Upper lobe of left lung (tissue), 6 donors: ENCODE results near the gene ADM. TPM values are rescaled to one million over a fixed set of nuclear protein-coding genes. Genes with fewer than 3 reads are reported as not detected.

Source experiments
- ATAC-seq, 2 donors: fragments of 200-7000 bp; cut with Tn5 transposase; one replicate each; pipeline ENCODE4 v1.9.1; 2022; ENCODE audit warnings: mild to moderate bottlenecking in 2 of 2, moderate library complexity in 2 of 2; ENCODE audit not compliant: low FRiP score in 2 of 2
- DNase-seq, 2 donors: peaks; one replicate each; pipeline ENCODE4 v3.0.0-alpha.2; 2019 to 2020
- H3K27ac ChIP-seq, 4 donors: fragments of 200-600 bp; sonication (generic); one replicate each; pipeline ENCODE4 v1.5.1; 2016 to 2019
- H3K27me3 ChIP-seq, 4 donors: fragments of 200-600 bp; sonication (generic); one replicate each; pipeline ENCODE4 v1.5.1; 2017 to 2019
- H3K36me3 ChIP-seq, 4 donors: fragments of 200-600 bp; sonication (generic); one replicate each; pipeline ENCODE4 v1.5.1; 2016 to 2019
- H3K4me1 ChIP-seq, 4 donors: fragments of 200-600 bp; sonication (generic); one replicate each; pipeline ENCODE4 v1.5.1; 2018 to 2019
- H3K4me3 ChIP-seq, 4 donors: fragments of 200-600 bp; sonication (generic); one replicate each; pipeline ENCODE4 v1.5.1; 2017 to 2019; ENCODE audit warnings: mild to moderate bottlenecking in 2 of 4, moderate library complexity in 1 of 4
- H3K9me3 ChIP-seq, 4 donors: fragments of 200-600 bp; sonication (generic); one replicate each; pipeline ENCODE4 v1.5.1; 2018 to 2019
- CTCF ChIP-seq, 6 experiments: fragments of 450-650 bp in 4 of 6; fragments of 200-600 bp in 2 of 6; sonication (generic) in 2 of 6; IDR thresholded peaks; one replicate each; pipeline ENCODE4 v1.5.1; 2016 to 2019; ENCODE audit warnings: antibody characterized with exemption in 6 of 6
- EP300 ChIP-seq, 4 donors: sonication (generic); formaldehyde crosslinking; IDR thresholded peaks; one replicate each; pipeline ENCODE4 v1.5.1; 2017; ENCODE audit warnings: antibody characterized with exemption in 4 of 4, control low read depth in 2 of 4
- POLR2A ChIP-seq, 4 donors: fragments of 450-650 bp; IDR thresholded peaks; one replicate each; pipeline ENCODE4 v1.5.1; 2016 to 2017; ENCODE audit warnings: antibody characterized with exemption in 4 of 4, mild to moderate bottlenecking in 2 of 4
- POLR2AphosphoS5 ChIP-seq, 2 donors: sonication (generic); formaldehyde crosslinking; IDR thresholded peaks; one replicate each; pipeline ENCODE4 v1.5.1; 2017; ENCODE audit warnings: antibody characterized with exemption in 2 of 2
- WGBS, 2 donors: methylation state at CpG; one replicate each; pipeline ENCODE4 v1.1.5; 2017 to 2018; 5-methylcytosine and 5-hydroxymethylcytosine counted together
- total RNA-seq, 6 donors: library from RNA; depleted of rRNA in 4 of 6; stranded (reverse); fragments of >200 nt in 4 of 6; gene quantifications; one replicate each; pipeline versions ENCODE4 v1.1.0 to v1.2.1, GENCODE V29; 2016 to 2021
- donor health status: DM: no; HTN: no; CAD: no; lungs with moderate emphysema.
- donor health status: DM: no; HTN: yes; CAD: no; lungs with severe emphysema.

Gene ADM
- total RNA-seq, 6 donors from 2014 or later, result 20.4 to 54.3 (median 46.9) TPM

GRCh38 chr11:10350334-10350733, 45.5 kb downstream of the ADM start:
- DNase-seq (no peak), ATAC-seq (no peak)
- Histone ChIP-seq H3K4me3 (no peak overlapping the region), H3K9me3 (no peaks in the 10 kb centered on the region), H3K4me1 (peaks cover 0 to 31% (median 19%) of the 10 kb centered on the region in 4 donors), H3K27me3 (no peaks in the 10 kb centered on the region), H3K36me3 (no peaks in the 10 kb centered on the region), H3K27ac (peak overlapping the region in 1 of 4 donors; percentile 82)
- no peak for TF ChIP-seq EP300 (IDR thresholded peaks at IDR 0.05)
- no peak for TF ChIP-seq POLR2A (IDR thresholded peaks at IDR 0.05)
- no peak for TF ChIP-seq CTCF (IDR thresholded peaks at IDR 0.05)
- no peak for TF ChIP-seq POLR2AphosphoS5 (IDR thresholded peaks at IDR 0.05)

- Histone ChIP-seq H3K4me3 (no peak overlapping the region), H3K27me3 (no peaks in the 10 kb centered on the region), H3K4me1 (peaks cover 0 to 31% (median 19%) of the 10 kb centered on the region in 4 donors), H3K27ac (peak overlapping the region; percentile 58 to 82 (median 71)), H3K36me3 (no peaks in the 10 kb centered on the region), H3K9me3 (no peaks in the 10 kb centered on the region)
- 30 to 39% methylated on average over 5 of the region's 5 CpGs for WGBS, 2 donors
- ATAC-seq (no peak), DNase-seq (no peak)
- TF ChIP-seq POLR2AphosphoS5 (IDR thresholded peaks at IDR 0.05) (no peak), CTCF (IDR thresholded peaks at IDR 0.05) (no peak), POLR2A (IDR thresholded peaks at IDR 0.05) (no peak), EP300 (IDR thresholded peaks at IDR 0.05) (no peak)
Measured at GRCh38 chr11:10351435-10351764, 46.5 kb downstream of the ADM start.

GRCh38 chr11:10351765-10352641, 47.1 kb downstream of the ADM start:
- Histone ChIP-seq H3K4me3 (no peak overlapping the region), H3K27me3 (no peaks in the 10 kb centered on the region), H3K27ac (peak overlapping the region; percentile 58 to 82 (median 71)), H3K9me3 (no peaks in the 10 kb centered on the region), H3K36me3 (no peaks in the 10 kb centered on the region), H3K4me1 (peaks cover 0 to 31% (median 19%) of the 10 kb centered on the region in 4 donors)
- ATAC-seq (peak; percentile 74 to 83), DNase-seq (peak in 1 of 2 donors; percentile 40)
- 55 to 56% methylated on average over 18 to 20 of the region's 20 CpGs for WGBS, 2 donors
- peak; percentile 68 to 77 for TF ChIP-seq POLR2AphosphoS5 (IDR thresholded peaks at IDR 0.05)
- no peak for TF ChIP-seq CTCF (IDR thresholded peaks at IDR 0.05)
- TF ChIP-seq EP300 (IDR thresholded peaks at IDR 0.05), result peak in 2 of 4 donors; percentile 22 to 45
- TF ChIP-seq POLR2A (IDR thresholded peaks at IDR 0.05), result no peak

GRCh38 chr11:10352921-10353550, 48.2 kb downstream of the ADM start:
- Histone ChIP-seq H3K27me3 (no peaks in the 10 kb centered on the region), H3K4me1 (peaks cover 0 to 31% (median 19%) of the 10 kb centered on the region in 4 donors), H3K4me3 (no peak overlapping the region), H3K27ac (peak overlapping the region in 2 of 4 donors; percentile 25 to 82), H3K36me3 (no peaks in the 10 kb centered on the region), H3K9me3 (no peaks in the 10 kb centered on the region)
- TF ChIP-seq EP300 (IDR thresholded peaks at IDR 0.05) (no peak), CTCF (IDR thresholded peaks at IDR 0.05) (no peak), POLR2AphosphoS5 (IDR thresholded peaks at IDR 0.05) (no peak), POLR2A (IDR thresholded peaks at IDR 0.05) (no peak)
- 83 to 86% methylated on average over 5 of the region's 5 CpGs for WGBS, 2 donors
- DNase-seq (no peak), ATAC-seq (no peak)
